Type B pancreatic cell (in vitro differentiated cells): Measurements from ENCODE around the gene TSSK3. TPM values are rescaled to one million over a fixed set of nuclear protein-coding genes. Genes with fewer than 3 reads are reported as not detected.

ENCODE experiments used
- DNase-seq: peaks from one replicate; pipeline ENCODE4 v3.0.0; 2021; ENCODE audit warnings: mixed read lengths; ENCODE audit not compliant: unreplicated experiment; ENCODE audit errors: extremely low spot score
- H3K27ac Mint-ChIP-seq: 2 replicates; pipeline ENCODE4 v1.8.0; 2021; ENCODE audit warnings: mild to moderate bottlenecking, mixed read lengths
- H3K27me3 Mint-ChIP-seq: 2 replicates; pipeline ENCODE4 v1.8.0; 2021; ENCODE audit warnings: mixed read lengths
- H3K36me3 Mint-ChIP-seq: 2 replicates; pipeline ENCODE4 v1.8.0; 2021; ENCODE audit warnings: mixed read lengths
- H3K4me1 Mint-ChIP-seq: one replicate; pipeline ENCODE4 v1.8.0; 2021; ENCODE audit warnings: mixed read lengths; ENCODE audit not compliant: unreplicated experiment
- H3K4me3 Mint-ChIP-seq: 2 replicates; pipeline ENCODE4 v1.8.0; 2021; ENCODE audit warnings: mild to moderate bottlenecking, mixed read lengths
- H3K9me3 Mint-ChIP-seq: 2 replicates; pipeline ENCODE4 v1.8.0; 2021; ENCODE audit warnings: mixed read lengths
- total RNA-seq: library from RNA; stranded (reverse); gene quantifications from 2 replicates; pipeline ENCODE4 v1.2.1, GENCODE V29; 2021; ENCODE audit warnings: low replicate concordance
- TF ChIP-seq, protein P1 (sequence below): fragments of 200-600 bp; sonication (generic); conservative IDR thresholded peaks from 2 replicates; pipeline ENCODE4 v1.5.0; 2021; ENCODE audit warnings: antibody characterized with exemption, mild to moderate bottlenecking

TSSK3 gene
- total RNA-seq, 1 donor from 2014 or later = 3.8 TPM

- Mint-ChIP-seq H3K9me3 (no peaks in the 10 kb centered on the region), H3K4me3 (no peak overlapping the region), H3K27me3 (no peaks in the 10 kb centered on the region), H3K36me3 (peaks cover 5% of the 10 kb centered on the region), H3K27ac (no peak overlapping the region), H3K4me1 (no peaks in the 10 kb centered on the region)
- no peak for DNase-seq
- TF ChIP-seq, protein P1, sequence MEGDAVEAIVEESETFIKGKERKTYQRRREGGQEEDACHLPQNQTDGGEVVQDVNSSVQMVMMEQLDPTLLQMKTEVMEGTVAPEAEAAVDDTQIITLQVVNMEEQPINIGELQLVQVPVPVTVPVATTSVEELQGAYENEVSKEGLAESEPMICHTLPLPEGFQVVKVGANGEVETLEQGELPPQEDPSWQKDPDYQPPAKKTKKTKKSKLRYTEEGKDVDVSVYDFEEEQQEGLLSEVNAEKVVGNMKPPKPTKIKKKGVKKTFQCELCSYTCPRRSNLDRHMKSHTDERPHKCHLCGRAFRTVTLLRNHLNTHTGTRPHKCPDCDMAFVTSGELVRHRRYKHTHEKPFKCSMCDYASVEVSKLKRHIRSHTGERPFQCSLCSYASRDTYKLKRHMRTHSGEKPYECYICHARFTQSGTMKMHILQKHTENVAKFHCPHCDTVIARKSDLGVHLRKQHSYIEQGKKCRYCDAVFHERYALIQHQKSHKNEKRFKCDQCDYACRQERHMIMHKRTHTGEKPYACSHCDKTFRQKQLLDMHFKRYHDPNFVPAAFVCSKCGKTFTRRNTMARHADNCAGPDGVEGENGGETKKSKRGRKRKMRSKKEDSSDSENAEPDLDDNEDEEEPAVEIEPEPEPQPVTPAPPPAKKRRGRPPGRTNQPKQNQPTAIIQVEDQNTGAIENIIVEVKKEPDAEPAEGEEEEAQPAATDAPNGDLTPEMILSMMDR = no peak
Measured at GRCh38 chr1:32386676-32387392, 24.5 kb downstream of the TSSK3 start.

GRCh38 chr1:32388641-32389040 lies 26.3 kb downstream of the TSSK3 start:
- no peak for DNase-seq
- TF ChIP-seq, protein P1 = no peak
- Mint-ChIP-seq H3K36me3 (peaks cover 5% of the 10 kb centered on the region), H3K4me3 (no peak overlapping the region), H3K4me1 (peaks cover 10% of the 10 kb centered on the region), H3K27ac (no peak overlapping the region), H3K9me3 (no peaks in the 10 kb centered on the region), H3K27me3 (no peaks in the 10 kb centered on the region)

DNA sequence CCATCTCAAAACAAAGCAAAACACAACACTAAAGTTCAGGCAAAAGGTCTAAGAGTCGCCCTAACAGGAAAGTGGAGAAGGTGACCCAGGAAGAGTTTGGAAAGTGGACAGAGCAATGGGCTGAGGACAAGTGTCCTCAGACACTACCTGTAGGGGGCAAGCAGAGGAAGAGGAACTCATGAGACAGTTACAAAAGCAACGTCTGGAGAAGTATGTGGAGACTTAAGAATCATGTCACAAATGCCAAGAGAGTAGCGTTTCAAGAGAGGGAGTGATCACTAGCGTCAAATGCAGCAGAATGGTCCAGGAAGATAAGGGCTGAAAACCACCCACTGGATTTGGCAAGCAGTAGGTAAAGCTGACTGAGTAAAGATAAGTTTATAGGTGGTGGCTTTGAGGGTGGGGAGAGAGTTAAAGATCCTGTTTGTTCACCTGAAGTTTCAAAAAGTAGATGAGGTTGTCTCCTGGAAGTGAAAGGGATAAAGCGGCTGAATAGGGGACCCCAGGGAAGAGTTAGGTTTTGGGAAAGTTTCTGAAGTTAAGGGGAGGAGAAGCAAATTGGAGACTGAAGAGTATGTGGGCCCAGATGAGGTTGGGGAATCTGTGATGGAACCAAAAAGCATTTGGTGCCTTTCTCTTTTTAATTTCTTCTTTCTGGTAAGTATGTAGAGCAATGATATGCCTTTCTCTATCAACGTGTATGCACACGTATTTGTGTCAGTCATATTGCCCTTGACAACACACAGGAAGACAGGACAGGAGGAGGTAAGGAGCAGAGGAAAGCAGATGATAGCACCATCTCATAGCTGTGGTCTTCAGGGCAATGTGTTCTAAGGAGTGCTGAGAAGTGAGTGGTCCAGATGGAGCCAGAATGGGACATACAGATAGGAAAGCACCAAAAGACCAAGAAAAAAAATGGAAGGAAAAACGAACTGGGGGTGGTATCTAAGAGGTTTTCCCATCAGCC lies 28.8 kb downstream of the TSSK3 start:
- Mint-ChIP-seq H3K36me3 (peaks cover 10% of the 10 kb centered on the region), H3K9me3 (no peaks in the 10 kb centered on the region), H3K4me3 (no peak overlapping the region), H3K4me1 (peaks cover 18% of the 10 kb centered on the region), H3K27me3 (no peaks in the 10 kb centered on the region), H3K27ac (no peak overlapping the region)
- DNase-seq = no peak
- TF ChIP-seq, protein P1 = no peak

DNA sequence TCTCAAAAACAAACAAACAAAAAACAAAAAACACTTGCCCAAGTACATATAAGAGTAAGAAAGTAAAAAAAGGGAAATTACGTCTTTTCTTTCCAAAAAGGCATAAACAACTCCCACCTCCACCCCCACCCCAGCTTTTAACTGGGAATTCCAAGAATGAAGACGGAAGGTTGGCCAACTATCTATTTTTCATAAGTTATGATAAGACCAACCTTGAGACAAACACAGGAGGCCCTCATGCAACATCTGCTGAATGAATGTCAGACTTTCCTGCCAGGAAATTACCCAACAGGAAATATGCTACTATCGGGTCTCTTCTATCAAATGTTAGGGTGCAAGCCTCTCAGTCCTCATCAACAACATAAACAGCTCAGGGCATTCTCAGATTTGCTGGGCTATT lies 30.0 kb downstream of the TSSK3 start:
- TF ChIP-seq, protein P1 = no peak
- no peaks in the 10 kb centered on the region for H3K27me3 Mint-ChIP-seq
- DNase-seq = no peak
- H3K4me3 Mint-ChIP-seq = peak overlapping the region; percentile 99
- peaks cover 18% of the 10 kb centered on the region for H3K4me1 Mint-ChIP-seq
- peaks cover 8% of the 10 kb centered on the region for H3K36me3 Mint-ChIP-seq
- peak overlapping the region; percentile 78 for H3K27ac Mint-ChIP-seq
- H3K9me3 Mint-ChIP-seq = no peaks in the 10 kb centered on the region

- Mint-ChIP-seq H3K27me3 (no peaks in the 10 kb centered on the region), H3K27ac (peak overlapping the region; percentile 98), H3K9me3 (no peaks in the 10 kb centered on the region), H3K36me3 (peaks cover 10% of the 10 kb centered on the region), H3K4me1 (peaks cover 18% of the 10 kb centered on the region), H3K4me3 (peak overlapping the region; percentile 99)
- no peak for DNase-seq
- TF ChIP-seq, protein P1 = no peak
Measured at GRCh38 chr1:32393136-32393535, 30.8 kb downstream of the TSSK3 start.
